HG02678 (cell line): ENCODE data around the gene PQBP1.

Experiments
- ATAC-seq: cut with Tn5 transposase; IDR thresholded peaks from one replicate; pipeline ENCODE4 v1.9.1; 2021; ENCODE audit warnings: mild to moderate bottlenecking, moderate library complexity; ENCODE audit not compliant: unreplicated experiment

The PQBP1 gene

DNA sequence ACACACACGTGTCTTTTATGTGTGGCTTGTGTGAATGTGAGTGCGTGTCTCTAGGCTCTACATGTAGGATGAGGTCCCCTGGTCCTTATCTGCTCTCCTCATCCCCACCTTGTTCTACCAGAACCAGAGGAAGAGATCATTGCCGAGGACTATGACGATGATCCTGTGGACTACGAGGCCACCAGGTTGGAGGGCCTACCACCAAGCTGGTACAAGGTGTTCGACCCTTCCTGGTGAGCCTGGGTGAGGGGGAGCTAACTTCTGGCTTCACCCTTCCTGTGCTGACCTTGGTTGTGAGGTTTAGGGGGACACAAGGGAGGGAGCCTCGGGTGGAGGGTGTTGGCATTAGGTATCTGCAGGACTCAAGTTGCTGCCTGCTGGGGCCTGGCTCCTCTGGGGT, 3.3 kb downstream of the PQBP1 start:
- ATAC-seq = no peak

DNA sequence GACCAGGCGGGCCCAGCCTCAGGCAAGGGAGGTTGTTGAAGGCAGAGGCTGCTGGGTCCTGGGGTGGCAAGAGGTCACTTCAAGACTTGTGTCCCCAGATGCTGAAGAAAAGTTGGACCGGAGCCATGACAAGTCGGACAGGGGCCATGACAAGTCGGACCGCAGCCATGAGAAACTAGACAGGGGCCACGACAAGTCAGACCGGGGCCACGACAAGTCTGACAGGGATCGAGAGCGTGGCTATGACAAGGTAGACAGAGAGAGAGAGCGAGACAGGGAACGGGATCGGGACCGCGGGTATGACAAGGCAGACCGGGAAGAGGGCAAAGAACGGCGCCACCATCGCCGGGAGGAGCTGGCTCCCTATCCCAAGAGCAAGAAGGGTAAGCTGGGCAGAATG, 4.4 kb downstream of the PQBP1 start:
- ATAC-seq = no peak

DNA sequence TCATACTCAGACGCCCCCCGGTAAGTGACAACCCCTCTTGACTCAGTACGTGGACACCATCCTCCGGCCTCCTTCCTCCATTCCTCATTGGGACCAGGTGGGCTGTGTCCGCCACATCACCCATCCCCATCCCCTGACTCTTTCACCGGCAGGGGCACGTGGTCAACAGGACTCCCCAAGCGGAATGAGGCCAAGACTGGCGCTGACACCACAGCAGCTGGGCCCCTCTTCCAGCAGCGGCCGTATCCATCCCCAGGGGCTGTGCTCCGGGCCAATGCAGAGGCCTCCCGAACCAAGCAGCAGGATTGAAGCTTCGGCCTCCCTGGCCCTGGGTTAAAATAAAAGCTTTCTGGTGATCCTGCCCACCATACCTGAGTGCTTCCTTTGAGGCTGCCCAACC, 5.0 kb downstream of the PQBP1 start:
- no peak for ATAC-seq

DNA sequence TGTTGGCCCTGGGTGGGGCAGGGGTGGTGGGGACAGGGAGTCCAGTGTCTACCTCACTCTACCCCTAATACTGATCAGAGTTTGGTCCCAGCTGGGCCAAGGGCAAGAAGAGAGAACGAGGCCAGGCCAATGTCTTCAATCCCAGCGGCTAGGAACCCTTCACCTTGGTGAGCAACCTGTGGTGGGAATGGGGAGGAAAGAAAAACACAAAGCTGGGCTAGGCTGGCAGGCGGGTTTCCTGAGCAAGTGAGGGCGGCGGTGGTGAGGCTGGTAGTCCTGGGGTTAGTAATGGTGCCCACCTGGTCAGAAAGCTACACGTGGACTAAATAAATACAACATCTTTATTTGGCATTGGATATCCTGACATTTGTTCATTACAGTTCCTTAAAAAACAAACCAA, 5.6 kb downstream of the PQBP1 start:
- no peak for ATAC-seq

DNA sequence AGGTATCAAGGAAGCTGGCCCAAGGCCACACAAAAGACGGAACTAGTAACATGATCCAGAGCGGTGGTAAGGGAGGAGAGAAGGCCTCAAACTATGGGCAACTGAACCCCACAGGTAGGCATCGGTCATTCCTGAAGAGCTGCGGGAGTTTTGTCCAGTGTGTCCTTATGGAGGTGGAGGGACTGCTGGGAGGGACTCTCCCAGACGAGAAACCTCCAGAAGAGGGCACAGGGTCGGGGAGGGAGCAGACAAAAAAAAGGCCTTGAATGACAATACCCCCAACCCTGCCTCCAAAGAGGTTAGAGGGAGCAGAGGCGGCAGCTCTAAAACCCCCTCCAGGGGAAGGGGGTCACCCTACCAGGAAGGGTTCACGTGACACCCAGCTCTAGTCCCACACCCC, 6.5 kb downstream of the PQBP1 start:
- no peak for ATAC-seq

DNA sequence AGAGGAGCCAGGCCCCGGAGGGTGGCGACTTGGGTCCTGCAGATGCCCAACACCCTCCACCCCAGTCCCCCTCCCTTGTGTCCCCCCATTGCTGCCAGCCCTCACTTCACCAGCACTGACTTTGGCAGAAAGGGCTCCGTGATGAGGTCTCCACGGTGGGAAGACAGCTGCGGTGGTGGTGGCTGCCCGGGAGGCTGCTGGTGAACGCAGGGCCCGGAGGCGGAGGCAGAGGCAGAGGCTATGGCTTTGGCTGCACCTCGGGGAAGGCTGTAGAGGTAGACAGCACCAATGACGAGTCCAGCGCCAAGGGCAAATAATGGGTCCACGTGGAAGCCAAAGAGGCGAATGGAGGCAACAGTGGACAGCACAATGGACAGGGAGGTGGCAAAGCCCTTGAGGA, 6.9 kb downstream of the PQBP1 start:
- ATAC-seq = no peak

DNA sequence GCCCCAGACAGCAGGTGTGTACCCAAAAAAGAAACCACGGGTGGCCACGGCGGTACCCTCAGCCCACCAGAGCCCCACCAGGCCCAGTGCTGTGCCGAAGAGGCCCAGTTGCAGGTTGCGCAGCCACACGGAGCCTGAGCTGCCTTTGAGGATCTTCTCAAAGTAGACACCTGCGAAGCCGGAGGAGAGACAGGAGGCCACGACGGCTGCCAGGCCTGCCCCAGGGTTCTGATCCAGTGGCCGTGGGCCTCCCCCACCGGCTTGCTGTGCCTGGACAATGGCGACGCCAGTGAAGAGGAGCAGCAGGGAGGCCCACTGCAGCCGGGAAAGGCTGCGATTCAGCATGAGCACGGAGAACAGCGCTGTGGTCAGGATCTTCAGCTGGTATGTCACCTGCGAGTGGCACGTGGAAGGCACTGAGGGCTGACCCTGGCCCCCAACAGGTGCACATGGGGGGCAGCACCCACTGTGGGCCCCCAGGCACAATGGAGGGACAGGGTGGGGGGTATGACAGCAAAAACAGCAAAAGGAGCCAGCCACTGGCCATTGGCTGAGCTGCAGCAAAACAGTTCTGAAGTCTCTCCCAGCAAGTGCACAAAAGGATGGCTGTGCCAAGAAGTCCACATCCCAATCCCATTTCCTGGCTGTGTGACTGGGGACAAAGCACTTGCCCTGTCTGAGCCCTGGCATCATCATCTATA, 7.5 kb downstream of the PQBP1 start:
- ATAC-seq = no peak

DNA sequence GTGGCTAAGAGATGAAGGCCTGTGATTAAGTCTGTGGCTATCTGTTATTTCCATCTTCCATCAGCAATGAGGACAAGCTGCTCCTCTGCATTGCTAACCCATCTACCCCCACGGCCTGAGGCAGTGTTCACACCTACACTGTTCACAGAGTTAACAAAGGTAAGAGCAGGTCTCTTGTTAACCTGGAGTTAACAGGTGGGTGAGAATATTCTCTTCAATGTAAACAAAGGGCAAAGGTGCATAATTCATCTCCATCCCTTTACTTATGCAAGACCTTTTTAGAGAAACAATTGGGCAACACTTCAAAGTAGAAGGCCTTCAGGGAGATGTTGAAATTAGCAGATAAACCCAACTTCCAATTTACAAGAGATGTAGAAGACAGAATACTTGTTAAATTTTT, 10.9 kb downstream of the PQBP1 start:
- no peak for ATAC-seq

DNA sequence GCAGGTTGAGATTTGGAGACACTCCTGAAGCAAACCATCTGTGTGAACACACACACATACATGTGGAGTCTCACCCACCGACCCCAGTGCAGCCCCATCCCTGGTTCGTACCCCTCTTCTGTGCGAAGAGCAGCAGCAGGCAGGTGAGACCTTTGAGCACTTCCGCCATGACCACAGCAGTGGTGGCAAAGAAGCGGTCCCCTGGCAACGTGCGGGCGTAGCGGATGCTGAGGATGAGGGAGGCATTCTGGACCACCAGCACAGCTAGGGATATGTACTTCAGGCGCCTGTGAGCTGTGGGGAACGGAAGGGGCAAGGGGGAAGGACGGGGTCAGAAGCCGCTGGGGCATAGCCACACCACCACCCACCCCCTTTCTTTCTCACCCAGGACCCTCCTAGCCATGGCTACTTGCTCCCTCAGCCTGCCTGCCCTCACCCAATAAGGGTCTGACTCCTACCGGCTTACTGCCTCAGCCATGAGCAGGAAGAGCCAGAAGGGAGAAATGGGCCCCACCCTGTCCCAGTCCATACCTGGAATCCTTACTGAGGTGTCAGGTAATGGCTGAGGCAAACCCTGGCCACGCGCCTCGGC, 12.1 kb downstream of the PQBP1 start:
- no peak for ATAC-seq

DNA sequence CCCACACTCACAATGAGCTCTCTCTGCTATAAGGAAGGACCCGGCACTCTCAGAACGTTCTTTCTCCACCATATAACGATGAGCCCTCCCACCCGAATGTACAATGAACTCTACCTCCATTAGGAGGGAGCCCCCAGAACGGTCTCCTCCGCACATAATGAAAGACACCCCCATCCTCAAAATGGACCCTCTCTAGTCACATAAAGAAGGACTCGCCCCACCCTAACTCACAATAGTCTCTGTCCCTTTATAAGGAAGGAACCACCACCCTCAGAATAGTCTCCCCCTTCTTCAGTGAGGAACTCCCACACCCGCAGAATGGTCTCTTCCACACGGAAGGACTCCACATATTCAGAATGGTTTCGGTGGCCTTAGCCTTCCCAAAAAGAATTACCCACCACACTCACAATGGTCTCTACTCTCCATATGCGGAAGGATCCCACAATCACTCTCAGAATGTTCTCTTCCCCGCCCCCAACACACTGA, 13.2 kb downstream of the PQBP1 start:
- no peak for ATAC-seq

DNA sequence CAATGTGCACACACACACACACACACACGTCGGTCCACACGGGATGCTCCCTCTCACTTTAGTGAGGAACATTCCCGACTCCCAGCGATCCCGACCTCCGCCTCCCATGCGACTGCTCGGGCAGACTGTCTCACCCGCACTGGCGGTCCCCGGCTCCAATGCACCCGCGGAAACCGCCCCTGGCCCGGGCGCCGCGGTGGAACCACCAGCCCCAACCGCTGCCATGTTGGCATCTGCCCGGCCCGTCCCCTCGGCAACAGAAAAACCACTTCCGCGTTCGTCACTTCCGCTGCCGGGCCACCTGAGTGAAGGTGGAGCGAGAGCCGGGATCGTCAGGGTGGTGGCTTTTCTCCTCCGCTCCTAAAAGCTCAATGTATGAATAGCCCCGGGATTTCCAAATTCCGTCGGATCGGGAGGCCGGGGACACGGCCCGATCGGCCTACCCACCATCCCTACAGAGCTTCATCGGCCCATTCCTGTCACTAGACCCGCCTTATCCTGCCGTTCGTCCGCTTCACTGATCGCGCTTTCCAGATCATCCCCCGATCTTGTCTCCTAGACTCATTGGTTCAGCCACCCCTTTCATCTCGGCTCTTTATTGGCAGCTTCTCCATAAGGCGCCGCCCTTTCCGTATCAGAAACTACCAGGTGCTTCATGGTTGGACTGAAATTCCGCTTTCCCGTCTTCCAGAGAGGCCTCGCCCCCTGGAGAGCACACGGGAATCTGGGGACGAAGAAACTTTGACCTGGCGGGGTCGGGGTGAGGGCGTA, 13.9 kb downstream of the PQBP1 start, which contains the start of gene SLC35A2:
TSS of gene SLC35A2 (minus strand) at position 235 of the 771 bp plus-strand sequence. CDS start at position 225, 10 bp downstream.
- peak; percentile 76 for ATAC-seq

DNA sequence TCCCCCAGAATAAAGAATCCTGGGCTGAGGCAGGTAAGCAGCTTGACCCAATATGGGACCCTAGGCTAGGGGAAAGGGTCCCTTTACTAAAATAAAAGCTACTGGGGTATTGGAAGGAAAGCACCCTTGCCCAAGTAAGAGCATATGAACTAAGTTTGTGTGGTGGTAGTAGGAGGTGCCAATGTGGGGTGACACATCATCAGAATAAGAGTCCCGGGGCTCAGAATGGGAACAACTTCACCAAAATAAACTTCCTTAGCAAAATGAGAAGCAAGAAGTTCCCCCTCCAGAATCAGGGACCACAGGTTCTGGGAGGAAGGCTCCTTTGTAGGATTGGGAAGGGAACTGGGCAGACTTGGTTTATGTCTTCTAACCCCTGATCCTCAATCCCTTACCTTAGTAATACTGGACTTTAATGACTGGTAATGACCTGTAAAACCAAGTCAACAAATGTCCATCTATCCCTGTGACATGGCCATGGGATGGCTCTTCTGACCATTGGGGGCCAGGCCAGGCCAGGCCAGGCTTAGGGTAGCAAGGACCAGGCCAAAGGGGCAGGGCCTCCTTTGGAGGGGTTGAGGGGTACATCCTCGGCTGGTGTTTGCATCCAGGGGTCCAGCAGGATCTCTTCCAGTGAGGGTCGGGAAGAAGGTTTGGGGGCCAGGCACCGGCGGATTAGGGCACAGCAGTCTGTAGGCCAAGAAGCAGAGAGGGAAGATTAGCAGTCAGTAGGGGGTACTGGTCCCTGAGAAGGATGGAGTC, 16.1 kb downstream of the PQBP1 start:
- ATAC-seq = no peak

DNA sequence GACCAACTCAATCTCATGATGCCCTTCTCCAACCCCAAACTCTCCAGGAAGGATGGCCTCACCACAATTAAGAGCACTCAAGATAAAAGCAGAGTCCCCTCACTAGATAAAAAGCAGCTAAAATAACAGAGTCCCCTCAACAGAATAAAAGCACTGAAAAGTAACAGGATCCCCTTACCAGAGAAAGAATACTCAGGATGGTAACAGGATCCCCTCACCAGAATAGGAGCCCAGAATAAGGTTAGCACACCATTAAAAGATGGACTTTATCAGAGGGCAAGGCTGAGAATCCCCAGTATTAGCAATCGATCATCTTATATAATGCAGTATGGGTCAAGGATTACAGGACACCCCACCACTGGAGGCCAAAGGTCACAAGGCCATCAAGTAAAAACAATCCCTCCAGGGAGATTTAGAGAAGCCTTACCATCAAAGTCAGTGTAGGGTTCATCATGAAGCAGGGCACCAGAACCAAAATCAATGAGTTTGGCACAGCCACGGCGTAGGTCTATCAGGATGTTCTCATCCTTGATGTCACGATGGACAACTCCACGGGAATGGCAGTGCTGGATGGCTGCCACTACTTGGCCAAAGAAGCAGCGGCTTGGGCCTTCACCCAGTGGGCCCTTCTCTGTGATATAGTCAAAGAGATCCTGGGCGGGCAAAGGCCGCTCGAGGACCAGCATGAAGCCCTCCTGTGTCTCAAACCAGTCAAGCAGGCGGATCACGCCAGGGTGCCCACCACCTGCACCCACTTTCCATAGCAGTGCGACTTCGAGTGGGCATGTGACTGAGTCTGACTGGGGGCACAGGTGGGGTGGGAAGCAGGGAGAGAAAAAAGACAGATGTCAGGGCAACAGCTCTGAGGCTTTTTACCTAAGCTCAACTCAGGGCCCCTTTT, 17.1 kb downstream of the PQBP1 start:
- no peak for ATAC-seq

DNA sequence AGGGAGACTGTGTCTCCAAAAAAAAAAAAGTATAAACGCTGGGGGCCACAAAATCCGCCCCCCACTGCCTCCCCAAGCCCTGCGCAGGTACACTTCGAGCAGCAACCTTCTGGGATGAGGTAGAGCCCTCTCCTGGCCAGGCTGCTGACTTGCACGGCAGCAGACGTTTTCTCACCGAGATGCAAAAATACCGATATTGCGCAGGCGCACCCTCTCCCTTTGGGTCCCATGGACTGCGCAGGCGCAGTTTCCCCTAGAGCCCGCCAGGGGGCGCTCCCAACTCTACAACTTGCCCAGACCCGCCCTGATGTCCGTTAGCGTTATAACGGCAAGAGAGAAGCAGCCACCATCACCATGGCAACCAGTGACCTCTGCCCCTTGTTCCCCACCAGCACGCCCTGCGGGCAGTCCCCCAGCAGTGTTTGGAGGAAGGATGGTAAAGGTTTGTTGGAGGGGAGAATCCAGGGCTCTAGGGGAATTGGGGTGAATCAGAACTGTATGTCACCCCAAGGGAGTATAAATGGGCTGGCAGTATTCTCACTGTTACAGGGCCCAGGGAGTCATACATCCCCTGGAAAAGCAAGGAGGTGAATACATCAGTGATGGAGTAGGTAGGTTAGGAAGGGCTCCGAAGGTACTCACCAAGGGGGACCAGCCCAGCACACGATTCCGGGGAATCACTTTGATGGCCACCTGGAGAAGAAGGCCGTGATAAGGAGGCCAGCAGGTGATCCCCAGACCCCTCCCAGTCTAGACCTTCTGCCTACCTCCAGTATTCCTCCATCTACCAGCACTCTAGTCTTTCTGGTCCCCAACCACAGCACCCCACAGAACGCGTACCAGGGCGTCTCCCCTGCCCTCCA, 19.6 kb downstream of the PQBP1 start:
- peak; percentile 34 for ATAC-seq

DNA sequence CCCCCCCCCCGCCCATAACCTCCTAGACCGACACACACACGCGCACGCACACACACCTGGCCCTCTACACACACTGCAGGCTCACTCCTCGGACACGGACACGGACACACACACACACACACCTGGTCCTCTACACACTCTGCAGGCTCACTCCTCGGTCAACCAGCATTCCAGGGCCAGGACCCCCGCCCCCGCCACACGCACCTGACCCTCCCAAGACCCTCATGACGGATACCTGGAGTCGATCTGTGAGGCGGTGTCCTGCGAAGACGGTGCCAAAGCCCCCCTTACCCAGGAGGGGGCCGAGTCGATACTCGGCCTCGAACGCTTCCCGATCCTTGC, 20.5 kb downstream of the PQBP1 start:
- ATAC-seq = no peak

DNA sequence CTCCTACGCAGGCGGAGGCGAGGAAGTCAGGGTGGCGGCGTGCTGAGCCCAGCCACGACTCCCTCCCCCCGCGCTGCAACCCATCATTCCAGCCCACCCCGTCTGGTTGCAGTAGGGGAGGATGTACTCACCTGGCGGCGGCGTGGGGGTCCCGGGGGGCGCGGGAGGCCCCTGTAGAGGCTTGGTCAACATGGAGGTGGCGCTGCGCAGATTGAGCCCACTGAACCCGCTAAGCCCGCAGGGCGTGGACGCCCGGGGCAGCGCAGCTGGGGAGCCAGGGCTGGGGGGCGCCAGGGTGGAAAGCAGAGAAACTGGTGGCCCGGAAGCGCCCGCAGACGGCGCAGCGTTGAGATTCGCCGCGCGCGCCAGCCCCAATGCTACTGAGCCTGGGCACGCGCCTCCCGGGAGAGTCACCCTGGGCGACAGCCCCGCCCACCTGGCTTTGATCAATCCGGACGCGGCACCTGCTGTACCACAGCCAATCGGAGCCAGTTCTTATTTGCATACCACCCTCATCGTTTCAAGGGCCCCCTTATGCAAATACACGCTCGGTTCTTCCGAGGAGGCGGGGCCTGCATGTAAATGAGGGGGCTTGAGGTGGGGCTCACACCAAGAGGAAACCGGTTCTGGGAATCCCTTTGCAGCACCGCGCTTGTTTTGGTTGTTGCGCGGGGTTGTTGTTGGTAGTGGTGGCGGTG, 21.1 kb downstream of the PQBP1 start, which contains the start of gene PIM2:
TSS of gene PIM2 (minus strand) at position 382 of the 698 bp plus-strand sequence. CDS start at position 192, 190 bp downstream.
- ATAC-seq = peak; percentile 85

DNA sequence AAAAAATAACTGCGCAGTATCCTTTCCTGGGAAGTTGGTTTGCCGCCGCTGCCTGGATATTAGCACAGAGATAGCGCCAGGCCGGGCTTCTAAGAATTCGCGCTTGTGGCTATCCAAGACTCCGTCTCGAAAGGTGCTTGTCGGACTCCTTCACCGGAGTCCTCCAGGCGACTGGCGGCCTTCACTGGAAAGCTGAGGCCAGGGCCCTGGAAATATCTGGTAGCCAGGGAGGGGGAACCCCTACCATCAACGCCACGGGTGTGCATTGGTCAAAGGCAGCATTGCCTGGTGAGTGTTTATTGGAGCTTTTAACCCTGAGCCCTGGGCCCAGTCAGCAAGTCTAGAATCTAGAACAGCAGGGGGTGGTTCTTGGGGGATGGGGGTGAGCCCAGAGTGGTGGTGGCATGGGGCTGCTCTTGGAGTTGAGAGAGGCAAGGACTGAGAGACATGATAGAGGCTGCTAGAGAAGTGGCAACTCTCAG, 21.7 kb downstream of the PQBP1 start:
- ATAC-seq = peak; percentile 18

DNA sequence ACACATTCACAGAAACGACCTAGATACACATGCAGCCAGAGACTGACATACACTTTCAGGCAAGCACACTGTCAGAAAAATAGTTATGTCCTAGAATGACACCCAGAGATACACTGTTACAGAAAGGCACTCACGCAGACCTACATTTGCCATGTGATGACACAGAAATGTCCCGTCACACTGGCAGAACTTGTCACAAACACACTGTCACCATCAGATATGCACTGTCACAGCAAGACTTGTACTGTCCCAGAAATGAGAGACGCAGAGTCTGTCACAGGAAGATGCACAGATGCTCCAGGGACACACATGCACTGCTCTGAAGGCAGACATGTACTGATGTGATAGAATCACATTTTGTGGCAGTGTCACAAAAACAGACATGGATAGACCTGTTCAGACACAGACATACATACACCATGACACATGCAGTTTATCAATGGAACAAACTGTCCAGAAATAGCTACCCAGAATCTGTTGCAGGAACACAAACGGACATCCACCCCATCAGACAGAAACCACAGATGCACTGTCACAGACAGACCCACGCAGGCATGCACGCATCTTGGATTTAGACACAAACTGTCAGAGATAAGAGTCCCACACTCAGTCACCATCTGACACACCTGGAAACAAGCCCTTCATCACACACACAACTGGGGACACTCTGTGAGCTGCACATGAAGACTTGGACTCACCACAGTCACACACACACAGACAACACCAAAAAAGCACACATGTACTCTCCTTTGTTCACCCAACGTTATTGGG, 22.4 kb downstream of the PQBP1 start:
- no peak for ATAC-seq
